GM18519 (cell line): ENCODE measurements around the gene BCL2A1.
"Not testable (repeated sequence)": the region's sequence is repeated elsewhere in the genome, so short reads cannot be mapped to it uniquely, and the experiment has no call there.

Experiments
- ATAC-seq: cut with Tn5 transposase; IDR thresholded peaks from one replicate; pipeline ENCODE4 v1.9.1; 2021; ENCODE audit warnings: mild to moderate bottlenecking, moderate library complexity; ENCODE audit not compliant: unreplicated experiment, low FRiP score

The BCL2A1 gene

DNA sequence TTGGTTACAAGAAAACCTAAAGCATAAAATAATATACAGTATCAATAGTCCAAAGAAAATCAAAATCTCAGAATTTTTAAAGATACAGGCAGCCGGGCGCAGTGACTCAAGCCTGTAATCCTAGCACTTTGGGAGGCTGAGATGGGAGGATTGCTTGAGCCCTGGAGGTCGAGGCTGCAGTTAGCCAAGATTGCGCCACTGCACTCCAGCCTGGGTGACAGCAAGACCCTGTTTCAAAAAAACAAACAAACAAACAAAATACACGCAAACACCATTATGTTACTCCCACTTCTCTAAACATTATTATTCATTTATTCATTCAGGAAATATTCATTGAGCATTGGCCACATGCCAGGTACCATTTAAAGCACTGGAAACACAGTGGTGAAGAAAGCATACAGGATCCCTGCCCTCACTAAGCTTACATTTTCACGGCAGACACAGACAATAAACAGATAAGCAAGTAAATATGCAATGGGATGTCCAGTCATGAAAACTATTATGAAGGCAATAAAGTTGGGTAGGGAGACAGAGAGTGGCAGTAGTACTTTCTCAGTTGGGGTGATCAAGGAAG is 6.7 kb downstream of the BCL2A1 start:
- no peak for ATAC-seq

DNA sequence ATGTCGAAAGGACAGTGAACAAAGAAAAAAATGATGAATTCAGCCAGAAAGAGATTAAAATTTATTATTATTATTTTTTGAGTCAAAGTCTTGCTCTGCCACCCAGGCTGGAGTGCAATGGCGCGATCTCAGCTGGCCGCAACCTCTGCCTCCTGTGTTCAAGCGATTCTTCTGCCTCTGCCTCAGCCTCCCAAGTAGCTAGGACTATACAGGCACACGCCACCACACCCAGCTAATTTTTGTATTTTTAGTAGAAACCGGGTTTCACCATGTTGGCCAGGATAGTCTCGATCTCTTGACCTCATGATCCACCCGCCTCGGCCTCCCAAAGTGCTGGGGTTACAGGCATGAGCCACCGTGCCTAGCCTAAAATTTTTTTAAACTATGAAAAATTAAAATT is 8.1 kb downstream of the BCL2A1 start:
- ATAC-seq, result not testable (repeated sequence)

DNA sequence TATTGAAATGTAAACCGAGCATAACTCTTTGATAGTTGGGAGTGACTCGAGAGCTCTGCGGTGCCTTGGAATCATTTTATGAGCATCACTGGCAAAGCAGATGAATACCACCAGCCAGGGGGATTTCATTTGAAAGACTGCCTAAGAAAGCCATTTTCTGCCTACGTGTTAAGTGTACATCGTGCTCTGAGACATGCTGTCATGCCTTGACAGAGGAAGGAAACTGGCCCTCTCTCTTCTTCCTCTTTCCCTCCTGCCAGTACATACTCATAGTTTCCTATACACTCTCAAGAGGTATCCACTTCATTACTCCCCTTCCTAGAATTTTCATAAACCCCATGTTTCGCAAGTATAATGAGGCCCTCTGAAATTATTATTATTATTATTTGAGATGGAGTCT is 8.8 kb downstream of the BCL2A1 start:
- ATAC-seq, result no peak

DNA sequence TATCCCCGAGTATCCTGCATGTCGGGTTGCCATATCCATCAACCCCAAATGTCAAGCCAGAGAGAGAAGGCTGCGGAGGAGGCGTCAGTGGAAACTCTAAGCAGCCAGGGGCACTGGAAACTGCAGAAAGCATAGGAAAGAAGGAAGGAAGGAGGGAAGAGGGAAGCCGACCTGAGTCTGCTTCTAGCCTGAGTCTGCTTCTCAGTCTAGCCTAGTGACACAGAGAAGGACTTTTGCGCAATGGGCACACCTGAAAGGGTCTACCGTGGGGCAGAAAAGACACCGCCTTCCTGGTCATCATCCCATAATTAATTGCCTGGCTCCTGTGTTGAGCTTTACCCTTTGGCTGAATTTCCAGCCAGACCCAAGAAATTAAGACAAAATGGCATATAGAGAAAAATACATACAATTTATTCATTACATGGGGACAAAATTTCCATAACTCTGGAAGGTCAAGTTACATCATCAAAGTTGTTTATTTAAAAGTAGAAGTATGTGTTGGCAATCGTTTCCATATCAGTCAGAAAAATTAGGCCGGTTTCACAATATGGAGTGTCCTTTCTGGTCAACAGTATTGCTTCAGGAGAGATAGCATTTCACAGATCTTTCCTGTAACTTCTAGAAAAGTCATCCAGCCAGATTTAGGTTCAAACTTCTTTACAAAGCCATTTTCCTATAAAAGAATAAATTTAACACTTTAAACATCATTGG is 10.3 kb downstream of the BCL2A1 start:
- no peak for ATAC-seq

DNA sequence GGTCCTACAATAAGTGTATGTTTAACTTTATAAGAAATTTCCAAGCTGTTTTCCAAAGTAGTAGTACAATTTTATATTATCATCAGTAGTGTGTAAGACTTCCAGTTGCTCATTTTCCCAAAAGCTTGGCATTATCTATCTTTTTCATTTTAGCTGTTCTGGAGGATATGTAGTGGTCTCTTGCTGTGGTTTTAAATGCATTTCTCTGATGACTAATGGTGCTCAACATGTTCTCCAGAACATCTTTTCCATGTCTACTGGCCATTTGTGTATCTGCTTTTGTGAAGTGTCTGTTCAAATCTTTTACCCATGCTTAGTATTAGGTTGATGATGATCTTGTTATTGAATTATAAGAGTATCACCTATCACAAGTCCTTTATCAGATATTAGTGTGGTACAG is 13.3 kb downstream of the BCL2A1 start:
- ATAC-seq, result no peak

DNA sequence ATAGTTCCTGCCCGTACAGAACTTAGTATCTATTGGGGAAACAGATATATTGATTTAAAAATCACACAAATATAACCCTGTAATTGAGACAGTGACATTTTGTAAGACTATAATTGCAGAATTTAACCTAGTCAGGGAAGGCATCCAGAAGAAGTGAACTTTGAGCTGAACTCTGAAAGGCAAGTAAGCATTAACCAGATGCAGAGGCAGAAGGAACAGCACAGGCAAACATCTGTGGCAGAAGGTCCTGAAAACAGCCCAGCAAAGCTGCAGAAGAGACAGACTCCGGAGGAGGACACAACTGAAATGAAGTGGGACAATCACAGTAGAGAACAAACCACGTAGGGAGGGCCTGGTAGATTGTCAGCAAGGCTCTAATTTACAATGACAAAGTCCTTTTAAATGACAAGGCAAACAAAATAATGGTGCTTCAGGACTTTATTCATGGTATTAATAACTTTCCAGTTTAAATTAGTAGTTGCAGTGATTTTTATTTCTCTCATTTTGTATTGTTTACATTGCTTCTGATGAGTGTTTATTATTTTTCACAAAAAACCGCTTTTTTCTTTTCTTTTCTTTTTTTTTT is 14.5 kb downstream of the BCL2A1 start:
- no peak for ATAC-seq

DNA sequence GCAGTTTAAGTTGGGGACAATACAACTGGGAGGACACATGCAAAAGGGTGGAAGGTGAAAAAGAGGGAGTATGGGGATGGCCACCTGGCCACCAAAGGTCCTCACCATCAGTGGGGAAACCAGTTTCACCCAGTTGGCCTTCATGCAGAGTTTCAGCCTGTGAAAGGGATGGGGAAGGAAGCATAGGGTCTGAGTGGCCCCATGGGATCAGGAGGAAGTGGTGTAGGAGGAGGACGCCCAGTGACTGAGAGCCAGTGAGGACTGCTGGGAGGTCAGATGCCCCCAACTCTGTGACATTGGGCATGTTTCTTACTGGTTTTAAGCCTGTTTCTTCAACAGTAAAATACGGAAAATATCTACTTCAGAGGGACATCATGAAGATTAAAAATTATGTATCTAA is 16.3 kb downstream of the BCL2A1 start:
- ATAC-seq, result no peak

DNA sequence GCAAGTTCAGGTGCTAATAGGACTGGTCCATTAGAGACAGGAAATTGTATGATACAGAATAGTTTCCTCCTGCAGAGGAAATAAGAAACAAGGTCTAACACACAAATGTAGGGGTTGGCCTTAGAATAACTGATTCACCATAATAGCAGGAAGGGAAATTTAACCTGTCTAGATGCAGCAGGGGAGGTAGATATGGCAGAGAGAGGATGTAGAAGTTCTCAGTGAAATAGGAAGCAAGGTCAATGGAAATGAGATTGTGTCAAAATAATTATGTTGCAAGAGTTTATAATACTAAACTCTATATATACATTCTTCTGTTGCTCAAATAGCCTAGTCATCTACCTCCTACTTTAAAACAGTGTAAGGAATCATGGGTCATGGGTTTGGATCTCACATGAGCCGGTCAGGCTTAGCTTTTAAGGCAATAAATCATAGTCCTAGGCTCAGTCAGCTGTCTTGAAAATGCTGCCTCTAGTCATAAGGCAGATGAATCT is 17.0 kb downstream of the BCL2A1 start:
- no peak for ATAC-seq

DNA sequence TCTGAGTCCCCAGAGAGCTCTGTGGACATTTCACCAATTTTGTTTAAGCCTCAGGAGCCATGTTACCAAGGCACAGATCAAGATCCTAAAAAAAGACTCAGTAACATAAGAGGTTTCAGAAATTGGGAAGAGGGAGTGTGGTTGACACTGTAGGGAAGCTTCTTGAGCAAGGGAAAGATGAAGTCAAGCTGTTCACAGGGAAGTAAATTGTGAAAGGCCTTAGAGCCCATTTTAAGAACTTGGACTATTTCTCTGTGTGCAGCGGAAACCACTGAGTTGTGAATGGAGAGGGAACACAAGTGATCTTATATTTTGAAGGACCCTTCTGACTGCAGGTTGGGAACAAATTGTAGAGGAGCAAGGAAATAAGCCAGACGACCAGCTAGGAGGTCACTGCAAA is 18.7 kb downstream of the BCL2A1 start:
- ATAC-seq, result no peak

DNA sequence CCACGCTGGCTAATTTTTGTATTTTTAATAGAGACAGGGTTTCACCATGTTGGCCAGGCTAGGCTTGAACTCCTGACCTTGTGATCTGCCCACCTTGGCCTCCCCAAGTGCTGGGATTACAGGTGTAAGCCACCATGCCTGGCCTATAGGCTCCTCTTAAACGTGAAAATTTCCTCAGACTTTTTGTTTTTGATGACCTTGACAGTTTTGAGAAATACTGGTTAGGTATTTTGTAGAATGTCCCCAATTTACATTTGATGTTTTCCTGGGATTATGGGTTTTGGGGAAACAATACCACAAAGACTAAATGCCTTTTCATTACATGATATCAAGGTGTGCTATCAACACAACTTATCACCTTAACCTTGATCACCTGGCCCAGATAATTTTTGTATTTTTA is 20.7 kb downstream of the BCL2A1 start:
- ATAC-seq, result no peak

DNA sequence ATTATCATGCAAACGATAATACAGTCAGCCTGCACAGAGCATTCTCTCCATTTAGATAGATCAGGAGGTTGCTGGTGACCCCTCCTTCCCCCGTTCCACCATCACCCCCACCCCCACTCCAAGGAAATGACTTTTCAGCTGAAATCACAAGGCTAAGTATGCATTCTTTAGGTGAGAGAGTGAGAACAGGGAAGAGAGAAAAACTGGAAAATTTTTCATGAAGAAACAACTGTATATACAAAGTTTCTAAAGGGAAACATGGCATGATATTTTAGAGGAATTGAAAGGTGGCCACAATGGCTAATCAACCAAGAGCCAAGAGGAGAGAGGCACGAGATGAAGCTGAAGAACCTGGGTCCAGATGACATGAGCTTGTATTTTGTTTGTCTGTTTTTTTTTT is 22.2 kb downstream of the BCL2A1 start:
- no peak for ATAC-seq

DNA sequence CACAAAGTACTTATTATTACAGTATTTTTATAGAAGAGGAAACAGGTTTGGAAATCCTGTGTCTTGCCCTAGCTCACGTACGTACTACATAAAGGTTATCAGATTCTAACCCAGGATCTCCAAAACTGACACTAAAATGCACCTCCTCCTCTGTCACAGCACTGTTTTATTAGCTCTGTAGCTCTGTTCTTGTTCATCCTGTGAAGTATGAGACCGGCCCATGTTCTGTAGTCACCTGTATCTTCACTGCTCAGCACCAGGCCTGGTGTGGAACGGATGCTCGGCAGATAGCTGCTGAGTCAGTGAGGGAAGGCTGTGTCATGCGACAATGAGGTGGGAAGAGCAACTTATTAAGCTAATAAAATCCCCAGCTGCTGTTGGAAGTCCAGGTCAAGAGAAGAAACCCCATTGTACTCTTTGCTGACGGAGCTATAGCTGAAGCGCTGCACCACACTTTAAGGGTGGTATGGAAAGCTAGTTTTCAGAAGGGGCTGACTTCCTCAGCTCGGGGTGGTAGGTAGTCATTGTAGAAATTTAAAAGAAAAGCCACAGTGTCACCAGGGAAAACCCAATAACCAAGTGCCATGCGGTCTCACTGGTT is 22.8 kb downstream of the BCL2A1 start:
- ATAC-seq, result no peak

DNA sequence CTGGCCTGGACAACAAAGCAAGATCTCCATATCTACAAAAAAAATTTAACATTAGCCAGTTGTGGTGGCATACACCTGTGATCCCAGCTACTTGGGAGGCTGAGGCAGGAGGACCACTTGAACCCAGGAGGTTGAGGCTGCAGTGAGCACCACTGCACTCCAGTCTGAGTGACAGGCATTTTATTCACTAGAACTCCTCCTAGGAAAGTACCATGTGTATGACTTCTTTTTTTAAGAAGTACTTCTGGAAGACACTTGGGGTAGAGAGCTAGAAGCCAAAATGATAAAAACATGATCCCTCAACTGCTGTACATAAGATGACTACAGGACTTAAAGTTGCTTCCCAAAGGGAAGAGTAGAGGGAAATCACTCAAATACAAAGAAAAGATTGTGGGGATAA is 24.0 kb downstream of the BCL2A1 start:
- ATAC-seq, result no peak

DNA sequence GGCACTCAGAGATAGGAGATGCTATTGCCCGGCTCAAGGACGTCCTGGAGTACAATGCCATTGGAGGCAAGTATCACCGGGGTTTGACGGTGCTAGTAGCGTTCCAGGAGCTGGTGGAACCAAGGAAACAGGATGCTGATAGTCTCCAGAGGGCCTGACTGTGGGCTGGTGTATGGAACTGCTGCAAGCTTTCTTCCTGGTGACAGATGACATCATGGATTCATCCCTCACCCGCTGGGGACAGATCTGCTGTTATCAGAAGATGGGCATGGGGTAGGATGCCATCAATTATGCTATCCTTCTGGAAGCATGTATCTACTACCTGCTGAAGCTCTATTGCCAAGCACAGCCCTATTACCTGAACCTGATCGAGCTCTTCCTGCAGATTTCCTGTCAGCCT is 26.4 kb downstream of the BCL2A1 start:
- no peak for ATAC-seq

DNA sequence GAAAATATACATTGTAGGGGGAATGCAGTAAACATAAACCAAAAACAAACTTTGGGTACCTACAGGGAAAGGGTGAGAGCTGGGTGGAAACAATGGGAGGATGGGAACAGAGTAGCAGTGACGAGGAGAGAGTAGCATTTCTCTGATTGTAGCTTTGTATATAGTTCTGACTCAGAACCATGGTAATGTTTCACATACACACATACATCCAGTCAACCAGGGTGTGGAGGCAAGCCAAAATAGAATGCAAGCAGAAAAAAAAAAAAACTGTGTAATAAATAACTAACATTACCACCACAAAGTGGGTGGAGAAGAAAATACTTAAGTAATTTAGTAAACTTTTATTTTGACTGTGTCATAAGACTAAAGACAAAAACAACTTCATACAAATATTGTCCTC is 27.2 kb downstream of the BCL2A1 start:
- no peak for ATAC-seq

DNA sequence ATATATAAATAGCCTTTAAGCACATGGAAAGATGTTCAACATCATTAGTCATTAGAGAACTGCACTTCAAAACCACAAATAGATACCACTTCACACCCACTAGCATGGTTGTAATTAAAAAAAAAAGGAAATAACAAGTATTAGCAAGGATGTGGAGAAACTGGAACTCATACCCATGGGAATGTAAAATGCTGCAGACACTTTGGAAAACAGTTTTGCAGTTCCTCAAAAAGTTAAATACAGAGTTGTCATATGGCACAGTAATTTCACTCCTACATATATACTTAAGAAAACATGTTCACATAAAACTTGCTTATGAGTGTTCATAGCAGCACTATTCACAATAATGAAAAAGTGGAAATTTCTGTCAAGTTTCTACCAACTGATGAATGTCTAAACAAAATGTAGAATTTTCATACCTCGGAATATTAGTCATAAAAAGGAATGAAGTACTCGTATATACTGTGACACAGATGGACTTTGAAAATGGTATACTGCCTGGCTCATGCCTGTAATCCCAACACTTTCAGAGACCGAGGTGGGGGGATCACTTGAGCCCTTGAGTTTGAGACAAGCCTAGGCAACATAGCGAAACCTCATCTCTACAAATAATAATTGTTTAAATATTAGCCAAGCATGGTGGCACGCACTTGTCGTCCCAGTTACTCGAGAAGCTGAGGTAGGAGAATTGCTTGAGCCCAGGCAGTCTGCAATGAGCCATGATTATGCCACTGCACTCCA is 28.1 kb downstream of the BCL2A1 start:
- ATAC-seq, result no peak

DNA sequence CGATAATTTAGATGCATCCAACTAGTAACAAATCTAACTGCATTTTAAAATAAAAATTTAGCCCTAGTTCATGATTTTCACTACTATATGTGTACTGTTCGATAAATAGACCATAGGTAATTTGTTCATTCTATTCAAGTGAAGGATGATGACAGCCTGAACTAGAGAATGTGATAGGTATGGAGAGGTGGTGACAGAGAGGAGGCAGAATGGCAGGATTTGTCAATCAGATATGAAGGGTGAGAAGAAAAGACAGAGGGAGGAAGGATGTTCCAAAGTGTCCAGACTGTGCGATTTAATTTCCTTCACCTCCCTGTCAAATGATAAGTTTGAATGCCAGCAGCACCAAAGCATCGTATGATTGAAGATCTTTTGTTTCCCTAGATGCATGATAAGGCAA is 31.6 kb downstream of the BCL2A1 start:
- no peak for ATAC-seq

DNA sequence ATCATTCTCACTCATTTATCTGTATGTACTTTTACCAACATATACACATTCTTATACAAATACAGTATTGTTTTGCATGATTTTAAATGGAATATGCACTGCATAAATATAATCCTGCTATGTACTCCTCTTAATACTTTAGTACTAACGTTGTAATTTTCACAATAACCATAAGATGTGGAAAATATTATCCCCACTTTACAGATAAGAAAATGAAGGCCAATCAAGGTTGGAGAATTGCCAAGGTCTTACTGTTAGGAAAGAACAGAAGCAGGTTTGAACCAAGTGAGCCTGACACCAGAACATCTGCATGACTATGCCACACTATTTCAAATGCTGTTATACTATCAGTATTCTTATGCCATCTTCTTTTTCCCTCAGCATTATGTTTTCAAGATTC is 32.9 kb downstream of the BCL2A1 start:
- ATAC-seq, result no peak

DNA sequence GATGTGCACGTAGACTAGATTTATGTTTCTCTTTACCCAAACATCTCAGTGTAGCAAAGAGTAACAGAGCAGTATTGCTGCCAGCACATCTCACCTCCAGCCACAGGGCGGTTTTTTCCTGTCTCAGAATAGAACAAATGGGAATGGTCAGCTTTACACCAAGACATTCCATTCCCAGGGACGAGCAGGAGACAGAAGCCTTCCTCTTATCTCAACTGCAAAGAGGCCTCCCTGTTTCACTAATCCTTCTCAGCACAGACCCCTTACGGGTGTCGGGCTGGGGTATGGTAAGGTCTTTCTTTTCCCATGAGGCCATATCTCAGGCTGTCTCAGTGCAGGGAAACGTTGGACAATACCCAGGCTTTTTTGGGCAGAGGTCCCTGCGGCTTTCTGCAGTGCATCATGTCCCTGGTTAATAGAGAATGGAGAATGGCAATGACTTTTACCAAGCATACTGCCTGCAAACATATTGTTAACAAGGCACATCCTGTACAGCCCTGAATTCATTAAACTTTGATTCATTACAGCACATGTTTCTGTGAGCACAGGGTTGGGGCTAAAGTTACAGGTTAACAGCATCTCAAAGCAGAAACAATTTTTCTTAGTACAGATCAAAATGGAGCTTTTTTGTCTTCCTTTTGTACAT is 35.3 kb downstream of the BCL2A1 start:
- ATAC-seq, result not testable (repeated sequence)

DNA sequence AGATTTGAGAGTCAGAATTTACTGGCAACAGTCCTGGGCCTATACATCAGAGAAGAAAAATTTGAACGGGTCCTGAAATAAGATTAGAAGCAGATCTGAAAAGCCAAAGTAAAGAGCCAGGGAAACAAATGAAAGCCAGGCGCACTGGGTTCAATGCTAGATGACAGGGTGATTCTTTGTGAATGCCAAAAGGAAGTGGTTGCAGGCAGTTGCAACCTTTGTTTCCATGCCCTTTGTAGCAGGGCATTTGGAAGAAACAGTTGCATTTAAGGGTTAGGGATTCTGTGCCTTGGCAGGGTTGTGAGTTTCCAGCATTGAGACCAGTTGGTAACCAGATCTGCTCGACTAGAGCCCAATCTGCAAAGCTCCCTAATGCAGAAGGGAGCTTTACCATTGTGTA is 37.8 kb downstream of the BCL2A1 start:
- no peak for ATAC-seq

DNA sequence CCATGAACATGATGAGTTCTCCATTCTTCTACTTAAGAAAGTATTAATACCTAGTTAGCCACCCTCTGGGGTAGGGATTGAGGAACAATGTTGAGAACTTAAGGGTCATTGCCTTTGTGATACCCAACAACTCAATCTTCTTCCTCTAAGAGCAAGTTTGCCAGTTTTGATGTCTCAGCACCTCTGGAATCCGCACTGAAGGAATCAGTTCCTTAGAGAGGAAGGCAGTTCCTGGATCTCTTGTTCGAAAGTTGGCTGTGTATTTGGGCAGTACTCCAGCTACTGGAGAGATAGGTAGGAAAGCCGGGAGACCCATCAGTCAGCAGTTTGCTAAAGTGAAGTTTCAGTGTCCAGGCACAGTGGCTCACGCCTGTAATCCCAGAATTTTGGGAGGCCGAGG is 38.5 kb downstream of the BCL2A1 start:
- ATAC-seq, result no peak
